Adrenal gland (tissue), 12 donors: ENCODE data around the gene SLC35B1. TPM values are rescaled to one million over a fixed set of nuclear protein-coding genes. Genes with fewer than 3 reads are reported as not detected.

Source experiments
- DNase-seq, 7 donors: peaks; one replicate each; pipeline ENCODE4 v3.0.0-alpha.2; 2019 to 2020
- H3K27ac ChIP-seq, 5 donors: fragments of 200-600 bp; sonication (generic) in 4 of 5; 1 replicate in 3 of 5; 2 replicates in 2 of 5; pipeline versions ENCODE4 v1.5.1 to v1.8.0; 2016 to 2020; ENCODE audit warnings: mild to moderate bottlenecking in 1 of 5
- H3K27me3 ChIP-seq: fragments of 200-600 bp; 2 replicates; pipeline ENCODE4 v1.8.0; 2021
- H3K36me3 ChIP-seq, 2 donors: fragments of 200-600 bp; replicated peaks in 1 of 2; 1 replicate in 1 of 2; 2 replicates in 1 of 2; pipeline versions ENCODE4 v1.5.1 to v1.8.0; 2018 to 2022
- H3K4me1 ChIP-seq, 2 donors: fragments of 200-600 bp; replicated peaks in 1 of 2; 1 replicate in 1 of 2; 2 replicates in 1 of 2; pipeline versions ENCODE4 v1.5.1 to v1.8.0; 2018 to 2021
- H3K4me3 ChIP-seq, 4 donors: fragments of 200-600 bp; sonication (generic) in 3 of 4; one replicate each; pipeline ENCODE4 v1.5.1; 2016 to 2018
- H3K9me3 ChIP-seq, 3 donors: fragments of 200-600 bp; sonication (generic) in 1 of 3; replicated peaks in 1 of 3; 1 replicate in 2 of 3; 2 replicates in 1 of 3; pipeline versions ENCODE4 v1.5.1 to v1.8.0; 2016 to 2021
- CTCF ChIP-seq, 6 experiments: fragments of 450-650 bp in 4 of 6; fragments of 200-600 bp in 2 of 6; sonication (generic) in 1 of 6; IDR thresholded peaks; 1 replicate in 5 of 6; 2 replicates in 1 of 6; pipeline versions ENCODE4 v1.5.1 to v1.8.0; 2016 to 2021; ENCODE audit warnings: antibody characterized with exemption in 6 of 6, mild to moderate bottlenecking in 2 of 6, moderate library complexity in 1 of 6
- POLR2A ChIP-seq, 2 donors: fragments of 450-650 bp; IDR thresholded peaks; one replicate each; pipeline ENCODE4 v1.6.1; 2017; ENCODE audit warnings: antibody characterized with exemption in 2 of 2, mild to moderate bottlenecking in 2 of 2, moderate library complexity in 1 of 2
- WGBS, 4 donors: extraction: QIAGEN DNeasy Blood & Tissue Kit in 2 of 4; methylation state at CpG; one replicate each; pipeline versions ENCODE4 v1.1.5 to v1.1.7; 2013 to 2017; 5-methylcytosine and 5-hydroxymethylcytosine counted together
- intact Hi-C, 2 donors: fragments of 100-400 bp; cut with DNase I; formaldehyde crosslinking; loops; one replicate each; pipeline versions ENCODE4 v1.14.1 to v1.15.0; 2022 to 2023
- polyA plus RNA-seq, 3 donors: library from polyadenylated mRNA; stranded (reverse); fragments of 200-250 nt in 2 of 3; fragments of 350-450 nt in 1 of 3; fragmentation: Illumina TruSeq in 1 of 3; extraction: RNeasy Lipid Tissue Mini Kit (QIAGEN cat#74804) in 1 of 3; gene quantifications; one replicate each; pipeline ENCODE4 v1.2.3, GENCODE V29; 2013 to 2014
- total RNA-seq, 9 donors: library from RNA; depleted of rRNA in 4 of 9; stranded (reverse); fragments of >200 nt in 4 of 9; fragments of 120-200 nt in 1 of 9; fragmentation: NEBNext Ultra II Directional in 1 of 9; extraction: Animal tissue kit (Norgen Biotek cat#: 25700) in 1 of 9; gene quantifications; one replicate each; pipeline versions ENCODE4 v1.1.0 to v1.2.4, GENCODE V29; 2013 to 2023
- donor health status: healthy with polysubstance abuse.
- donor health status: Bipolar disorder and iron deficiency.
- donor health status: DM: yes; HTN: yes; CAD: no.
- donor health status: DM: no; HTN: no; CAD: no.
- donor health status: DM: no; HTN: no; CAD: no.
- donor health status: DM: yes; HTN: yes; CAD: no.

Gene SLC35B1
- total and polyA plus RNA-seq, 12 donors, result 20.9 to 87.9 (median 43.0) TPM

GRCh38 chr17:49692751-49693150 lies 15.0 kb downstream of the SLC35B1 start:
- no peak for TF ChIP-seq POLR2A (IDR thresholded peaks at IDR 0.05)
- TF ChIP-seq CTCF (IDR thresholded peaks at IDR 0.05), result no peak
- 79 to 90% (median 85%) methylated on average over 4 of the region's 4 CpGs for WGBS, 4 donors
- Histone ChIP-seq H3K27ac (no peak overlapping the region), H3K4me3 (no peak overlapping the region), H3K4me1 (peaks cover 0 to 12% of the 10 kb centered on the region in 2 donors), H3K36me3 (no peaks in the 10 kb centered on the region), H3K9me3 (no peaks in the 10 kb centered on the region), H3K27me3 (no peaks in the 10 kb centered on the region)
- no peak for DNase-seq
- intact Hi-C loops, result no loop called here

- H3K36me3 ChIP-seq, result no peaks in the 10 kb centered on the region
- intact Hi-C loops, result no loop called here
- WGBS, 4 donors, result 51 to 68% (median 61%) methylated on average over 8 of the region's 8 CpGs
- H3K4me3 ChIP-seq, result no peak overlapping the region
- DNase-seq, result no peak
- no peaks in the 10 kb centered on the region for H3K27me3 ChIP-seq
- TF ChIP-seq POLR2A (IDR thresholded peaks at IDR 0.05) (no peak), CTCF (IDR thresholded peaks at IDR 0.05) (no peak)
- H3K27ac ChIP-seq, result peak overlapping the region in 2 of 5 donors; percentile 47 to 63
- H3K4me1 ChIP-seq, result peaks cover 0 to 12% of the 10 kb centered on the region in 2 donors
- no peaks in the 10 kb centered on the region for H3K9me3 ChIP-seq
These were observed 16.0 kb downstream of the SLC35B1 start for GRCh38 chr17:49691677-49692191.

DNA sequence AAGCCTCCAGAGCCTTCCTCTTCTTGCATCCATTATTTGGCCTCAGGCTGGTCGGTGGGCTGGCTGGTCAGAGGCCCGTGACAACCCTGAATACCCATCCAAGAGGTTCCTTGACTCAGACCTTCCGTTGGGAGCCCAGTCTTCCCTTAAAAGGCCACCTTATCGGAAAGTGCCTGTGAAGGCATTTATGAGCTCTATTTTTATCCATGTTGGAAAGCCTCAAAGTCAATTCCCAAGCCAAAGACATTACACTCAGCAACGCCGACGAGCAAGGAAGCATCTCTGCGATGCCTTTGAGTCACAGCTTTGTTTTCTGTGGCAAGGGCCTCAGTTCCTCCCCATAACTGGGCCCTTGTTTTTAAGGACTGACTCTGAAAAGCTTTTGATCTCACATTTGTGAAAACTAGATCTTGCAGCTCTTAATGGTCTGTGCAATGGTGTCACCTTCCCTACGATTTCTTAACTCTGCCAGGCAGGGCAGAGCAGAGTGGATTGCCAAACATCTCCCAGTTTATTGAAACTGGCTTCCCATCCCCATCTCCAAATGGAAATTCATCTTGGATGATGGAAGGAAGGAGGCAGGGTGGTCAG lies 16.6 kb downstream of the SLC35B1 start:
- Histone ChIP-seq H3K9me3 (no peaks in the 10 kb centered on the region), H3K27me3 (no peaks in the 10 kb centered on the region), H3K27ac (peak overlapping the region in 2 of 5 donors; percentile 47 to 63), H3K4me1 (peaks cover 0 to 12% of the 10 kb centered on the region in 2 donors), H3K4me3 (no peak overlapping the region), H3K36me3 (no peaks in the 10 kb centered on the region)
- WGBS, 4 donors, result 65 to 75% (median 67%) methylated on average over 9 of the region's 9 CpGs
- intact Hi-C loops, result no loop called here
- no peak for DNase-seq
- TF ChIP-seq POLR2A (IDR thresholded peaks at IDR 0.05) (no peak), CTCF (IDR thresholded peaks at IDR 0.05) (no peak)

GRCh38 chr17:49690256-49690655 lies 17.5 kb downstream of the SLC35B1 start:
- no peak for DNase-seq
- WGBS, 4 donors, result 38 to 60% (median 44%) methylated on average over 2 of the region's 2 CpGs
- no peak for TF ChIP-seq CTCF (IDR thresholded peaks at IDR 0.05)
- Histone ChIP-seq H3K27me3 (no peaks in the 10 kb centered on the region), H3K4me1 (peaks cover 0 to 8% of the 10 kb centered on the region in 2 donors), H3K27ac (no peak overlapping the region), H3K4me3 (no peak overlapping the region), H3K36me3 (no peaks in the 10 kb centered on the region), H3K9me3 (no peaks in the 10 kb centered on the region)
- intact Hi-C loops, result no loop called here
